HG03520 (cell line): ENCODE measurements around the gene CARD11.
"Not testable (repeated sequence)": the region's sequence is repeated elsewhere in the genome, so short reads cannot be mapped to it uniquely, and the experiment has no call there.

ENCODE experiments used
- ATAC-seq: cut with Tn5 transposase; IDR thresholded peaks from one replicate; pipeline ENCODE4 v1.9.1; 2021; ENCODE audit warnings: mild to moderate bottlenecking, moderate library complexity; ENCODE audit not compliant: unreplicated experiment

Gene CARD11

DNA sequence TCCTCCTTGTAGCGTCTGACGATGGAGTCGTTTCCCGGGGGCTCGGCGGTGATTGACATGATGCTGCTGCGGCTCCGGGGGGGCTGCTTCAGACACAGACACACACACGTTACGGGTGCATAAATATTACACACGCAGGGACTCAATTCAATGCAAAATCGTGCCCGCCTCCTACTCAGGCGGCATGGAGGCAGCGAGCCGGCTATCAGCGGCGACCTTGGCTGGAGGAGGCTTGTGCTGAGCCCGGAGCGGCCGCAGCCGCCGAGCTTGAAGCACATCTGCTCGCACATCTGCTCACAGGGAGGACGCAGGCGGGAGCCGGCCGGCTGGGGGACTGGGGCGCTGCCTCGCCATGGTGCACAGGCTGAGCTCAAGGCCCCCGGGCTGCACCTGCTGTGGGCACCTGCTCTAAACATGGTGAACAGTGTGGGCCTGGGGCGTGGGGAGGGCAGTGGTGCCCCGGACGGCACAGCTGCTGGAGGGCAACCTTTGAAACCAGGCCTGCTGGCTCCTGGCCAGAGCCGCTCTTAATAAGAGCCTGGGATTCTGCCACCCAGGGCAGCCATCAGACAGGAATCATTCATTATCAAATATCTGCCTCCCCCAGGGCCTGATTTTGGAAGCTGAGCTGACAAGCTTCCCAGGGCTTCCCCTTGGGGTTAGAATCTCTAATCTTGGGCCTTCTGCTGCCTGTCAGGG is 114.9 kb downstream of the CARD11 start:
- ATAC-seq, result no peak

GRCh38 chr7:2928256-2928612 is 115.4 kb downstream of the CARD11 start:
- no peak for ATAC-seq

- ATAC-seq, result no peak
Observed at GRCh38 chr7:2927592-2927991, 116.1 kb downstream of the CARD11 start.

- ATAC-seq, result no peak
Observed at GRCh38 chr7:2926896-2927405, 116.7 kb downstream of the CARD11 start.

GRCh38 chr7:2926120-2926895 is 117.4 kb downstream of the CARD11 start:
- no peak for ATAC-seq

- ATAC-seq, result no peak
Observed at GRCh38 chr7:2924866-2925840, 118.5 kb downstream of the CARD11 start.

GRCh38 chr7:2923886-2924574 is 119.6 kb downstream of the CARD11 start:
- ATAC-seq, result no peak

DNA sequence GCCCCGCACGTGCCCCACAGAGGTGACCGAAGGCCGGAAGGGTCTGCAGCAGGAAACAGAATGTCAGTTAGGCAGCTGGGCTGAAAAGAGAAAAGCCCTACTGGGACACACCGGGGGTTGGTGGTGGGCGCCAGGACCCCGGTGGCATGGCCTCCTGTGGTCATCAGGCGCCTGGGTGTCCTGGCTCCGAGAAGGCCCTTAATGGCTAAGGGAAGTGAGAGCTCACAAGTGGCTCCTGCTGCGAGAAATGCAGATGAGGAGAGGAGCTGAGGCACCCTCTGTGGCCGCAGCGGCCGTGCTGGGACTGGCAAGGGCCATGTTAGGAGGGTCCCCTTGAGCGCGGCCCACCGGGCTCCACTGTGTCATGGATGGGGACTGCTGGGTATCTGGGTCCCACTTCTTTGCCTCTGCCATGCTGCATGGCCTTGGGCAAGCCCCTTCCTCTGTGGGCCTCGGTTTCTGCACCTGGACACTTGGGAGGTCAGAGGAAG is 120.3 kb downstream of the CARD11 start:
- no peak for ATAC-seq

- no peak for ATAC-seq
Observed at GRCh38 chr7:2922866-2923265, 120.8 kb downstream of the CARD11 start.

GRCh38 chr7:2922348-2922691 is 121.3 kb downstream of the CARD11 start:
- no peak for ATAC-seq

DNA sequence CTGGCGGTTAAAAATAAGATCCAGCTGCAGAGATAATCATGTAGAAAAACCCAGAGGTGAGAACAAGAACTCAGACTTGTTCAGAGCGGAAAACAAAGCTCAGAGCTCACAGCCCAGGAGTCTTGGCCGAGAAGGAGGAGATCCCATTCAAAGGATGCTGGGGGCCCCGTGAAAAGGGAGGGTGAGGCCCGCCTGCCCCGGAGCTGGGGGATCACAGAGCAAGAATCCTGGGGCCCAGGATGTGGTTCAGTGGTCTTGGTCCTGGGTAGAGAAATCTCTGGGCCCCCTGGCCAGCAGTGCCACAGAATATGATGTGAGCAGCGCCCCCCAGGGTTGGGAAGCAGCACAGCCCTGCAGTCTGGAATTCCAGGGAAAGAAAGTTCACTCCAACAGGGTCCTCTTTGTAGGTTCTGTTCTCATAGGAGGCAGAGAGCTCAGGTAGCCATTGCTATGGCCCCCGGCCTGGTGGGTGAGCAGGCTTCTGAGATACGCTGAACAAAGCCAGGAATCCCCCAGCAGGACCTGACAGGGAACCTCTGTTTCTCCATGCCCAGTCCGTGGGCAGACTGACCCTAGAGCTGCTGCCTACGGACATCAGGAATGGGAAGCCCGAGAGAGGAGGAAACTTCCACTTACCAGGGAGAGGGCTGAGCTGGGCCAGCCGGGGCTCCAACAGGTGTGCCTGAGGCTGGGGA is 121.9 kb downstream of the CARD11 start:
- ATAC-seq, result no peak

- ATAC-seq, result no peak
Observed at GRCh38 chr7:2920956-2921652, 122.6 kb downstream of the CARD11 start.

DNA sequence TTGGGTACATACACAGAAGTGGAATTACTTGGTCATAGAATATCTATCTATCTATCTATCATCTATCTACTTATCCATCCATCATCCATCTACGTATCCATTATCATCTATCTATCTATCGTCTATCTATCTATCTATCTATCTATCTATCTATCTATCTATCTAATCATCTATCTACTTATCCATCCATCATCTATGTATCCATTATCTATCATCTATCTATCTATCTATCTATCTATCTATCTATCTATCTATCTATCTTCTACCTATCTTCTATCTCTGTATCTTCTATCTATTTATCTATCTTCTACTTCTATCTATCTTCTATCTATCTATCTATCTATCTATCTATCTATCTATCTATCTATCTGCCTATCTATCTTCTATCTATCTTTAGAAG is 123.2 kb downstream of the CARD11 start:
- not testable (repeated sequence) for ATAC-seq

DNA sequence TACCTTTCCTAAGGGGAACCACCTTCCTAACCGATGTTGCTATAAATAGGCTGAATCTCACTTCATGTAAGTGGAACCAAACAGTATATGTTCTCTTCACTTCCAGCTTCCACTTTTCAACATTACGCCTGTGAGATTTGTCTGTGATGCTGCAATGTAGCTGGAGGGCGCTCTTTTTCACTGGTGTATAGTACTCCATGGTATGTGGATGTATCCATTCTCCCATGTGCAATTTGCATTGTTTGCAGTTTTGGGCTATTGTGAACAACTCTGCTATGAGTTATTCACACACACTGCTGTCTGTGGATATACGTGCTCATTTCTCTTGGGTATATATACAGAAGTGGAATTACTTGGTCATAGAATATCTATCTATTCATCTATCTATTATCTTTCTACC is 123.6 kb downstream of the CARD11 start:
- no peak for ATAC-seq

- no peak for ATAC-seq
Observed at GRCh38 chr7:2919256-2919655, 124.4 kb downstream of the CARD11 start.

- no peak for ATAC-seq
Observed at GRCh38 chr7:2918406-2918805, 125.3 kb downstream of the CARD11 start.

- ATAC-seq, result no peak
Observed at GRCh38 chr7:2915023-2915422, 128.6 kb downstream of the CARD11 start.

GRCh38 chr7:2913760-2914387 is 129.8 kb downstream of the CARD11 start:
- no peak for ATAC-seq
